Chondrocyte (in vitro differentiated cells): ENCODE data around the gene PAPPA2. TPM values are rescaled to one million over a fixed set of nuclear protein-coding genes. Genes with fewer than 3 reads are reported as not detected.

ENCODE experiments used
- DNase-seq: peaks from one replicate; pipeline ENCODE4 v3.0.0; 2021; ENCODE audit warnings: mixed read lengths, low spot score
- H3K27ac Mint-ChIP-seq: one replicate; pipeline ENCODE4 v1.8.0; 2021; ENCODE audit warnings: mild to moderate bottlenecking, moderate library complexity, mixed read lengths; ENCODE audit not compliant: unreplicated experiment
- H3K27me3 Mint-ChIP-seq: 2 replicates; pipeline ENCODE4 v1.8.0; 2021; ENCODE audit warnings: low read depth, mixed read lengths
- H3K36me3 Mint-ChIP-seq: 2 replicates; pipeline ENCODE4 v1.8.0; 2021; ENCODE audit warnings: low read depth, mixed read lengths
- H3K4me1 Mint-ChIP-seq: 2 replicates; pipeline ENCODE4 v1.8.0; 2021; ENCODE audit warnings: low read depth, mild to moderate bottlenecking, mixed read lengths
- H3K4me3 Mint-ChIP-seq: one replicate; pipeline ENCODE4 v1.8.0; 2021; ENCODE audit warnings: mild to moderate bottlenecking, moderate library complexity, mixed read lengths; ENCODE audit not compliant: unreplicated experiment
- H3K9me3 Mint-ChIP-seq: 2 replicates; pipeline ENCODE4 v1.8.0; 2021; ENCODE audit warnings: low read depth, mixed read lengths
- total RNA-seq: library from RNA; stranded (reverse); gene quantifications from 3 replicates; pipeline ENCODE4 v1.2.1, GENCODE V29; 2021
- TF ChIP-seq, protein P1 (sequence below): fragments of 200-600 bp; sonication (generic); IDR thresholded peaks from 2 replicates; pipeline ENCODE4 v1.5.0; 2021; ENCODE audit warnings: antibody characterized with exemption, mild to moderate bottlenecking, moderate library complexity

PAPPA2 gene
- total RNA-seq, 1 donor from 2014 or later = 0.42 TPM

DNA sequence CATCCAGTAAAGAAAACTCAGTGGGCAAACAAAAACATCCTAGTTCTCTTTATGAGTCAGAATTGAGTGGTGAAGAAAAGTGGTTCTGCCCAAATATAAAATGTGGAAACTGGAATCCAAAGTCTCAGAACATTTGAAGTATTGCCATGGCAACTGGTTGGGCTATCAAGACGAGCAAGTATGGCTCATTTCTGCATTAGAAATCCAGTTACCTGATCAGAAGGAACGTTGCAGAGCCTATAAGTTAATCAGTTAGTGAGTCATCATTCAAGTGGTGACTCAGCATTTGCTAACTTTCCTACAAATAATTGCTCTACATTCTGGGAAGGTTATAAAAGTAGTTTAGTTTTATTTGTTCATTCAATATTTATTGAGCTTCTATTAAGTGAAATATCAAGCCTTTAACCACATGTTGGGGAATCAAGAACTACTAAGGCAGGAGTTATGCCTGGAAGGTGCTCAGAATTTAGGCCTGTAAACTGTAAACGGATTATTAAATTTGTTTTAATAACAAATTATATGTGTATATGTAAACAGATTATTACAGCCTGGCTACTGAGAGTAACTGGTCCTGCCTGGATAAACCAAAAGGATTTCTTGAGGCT, 104.3 kb downstream of the PAPPA2 start:
- Mint-ChIP-seq H3K27me3 (peaks cover 9% of the 10 kb centered on the region), H3K36me3 (no peaks in the 10 kb centered on the region), H3K4me1 (no peaks in the 10 kb centered on the region), H3K4me3 (no peak overlapping the region), H3K27ac (no peak overlapping the region), H3K9me3 (no peaks in the 10 kb centered on the region)
- TF ChIP-seq, protein P1, sequence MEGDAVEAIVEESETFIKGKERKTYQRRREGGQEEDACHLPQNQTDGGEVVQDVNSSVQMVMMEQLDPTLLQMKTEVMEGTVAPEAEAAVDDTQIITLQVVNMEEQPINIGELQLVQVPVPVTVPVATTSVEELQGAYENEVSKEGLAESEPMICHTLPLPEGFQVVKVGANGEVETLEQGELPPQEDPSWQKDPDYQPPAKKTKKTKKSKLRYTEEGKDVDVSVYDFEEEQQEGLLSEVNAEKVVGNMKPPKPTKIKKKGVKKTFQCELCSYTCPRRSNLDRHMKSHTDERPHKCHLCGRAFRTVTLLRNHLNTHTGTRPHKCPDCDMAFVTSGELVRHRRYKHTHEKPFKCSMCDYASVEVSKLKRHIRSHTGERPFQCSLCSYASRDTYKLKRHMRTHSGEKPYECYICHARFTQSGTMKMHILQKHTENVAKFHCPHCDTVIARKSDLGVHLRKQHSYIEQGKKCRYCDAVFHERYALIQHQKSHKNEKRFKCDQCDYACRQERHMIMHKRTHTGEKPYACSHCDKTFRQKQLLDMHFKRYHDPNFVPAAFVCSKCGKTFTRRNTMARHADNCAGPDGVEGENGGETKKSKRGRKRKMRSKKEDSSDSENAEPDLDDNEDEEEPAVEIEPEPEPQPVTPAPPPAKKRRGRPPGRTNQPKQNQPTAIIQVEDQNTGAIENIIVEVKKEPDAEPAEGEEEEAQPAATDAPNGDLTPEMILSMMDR = no peak
- DNase-seq = no peak

- TF ChIP-seq, protein P1 = no peak
- peaks cover 9% of the 10 kb centered on the region for H3K27me3 Mint-ChIP-seq
Observed at GRCh38 chr1:176568185-176568584, 105.2 kb downstream of the PAPPA2 start.

DNA sequence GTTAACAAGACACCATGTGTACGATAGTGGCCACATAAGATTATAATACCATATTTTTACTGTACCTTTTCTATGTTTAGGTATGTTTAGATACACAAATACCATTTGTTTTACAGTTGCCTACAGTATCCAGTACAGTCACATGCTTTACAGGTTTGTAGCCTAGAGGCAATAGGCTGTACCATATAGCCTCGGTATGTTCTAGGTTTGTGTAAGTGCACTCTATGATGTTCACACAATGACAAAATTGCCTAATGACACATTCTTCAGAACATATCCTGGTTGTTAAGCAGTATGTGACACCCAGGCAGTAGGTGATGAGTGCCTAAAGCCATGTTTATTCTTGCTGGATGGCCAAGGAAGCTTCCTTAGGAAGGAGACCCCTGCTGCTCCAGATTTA, 111.8 kb downstream of the PAPPA2 start:
- DNase-seq = no peak
- Mint-ChIP-seq H3K4me1 (no peaks in the 10 kb centered on the region), H3K9me3 (no peaks in the 10 kb centered on the region), H3K36me3 (no peaks in the 10 kb centered on the region), H3K27me3 (peaks cover 8% of the 10 kb centered on the region), H3K4me3 (no peak overlapping the region), H3K27ac (no peak overlapping the region)
- TF ChIP-seq, protein P1 = no peak

More at GRCh38 chr1:176568185-176568584, 105.2 kb downstream of the PAPPA2 start:
- H3K36me3 Mint-ChIP-seq = no peaks in the 10 kb centered on the region
- H3K4me3 Mint-ChIP-seq = no peak overlapping the region
- no peaks in the 10 kb centered on the region for H3K4me1 Mint-ChIP-seq
- no peak for DNase-seq
- no peaks in the 10 kb centered on the region for H3K9me3 Mint-ChIP-seq
- no peak overlapping the region for H3K27ac Mint-ChIP-seq

DNA sequence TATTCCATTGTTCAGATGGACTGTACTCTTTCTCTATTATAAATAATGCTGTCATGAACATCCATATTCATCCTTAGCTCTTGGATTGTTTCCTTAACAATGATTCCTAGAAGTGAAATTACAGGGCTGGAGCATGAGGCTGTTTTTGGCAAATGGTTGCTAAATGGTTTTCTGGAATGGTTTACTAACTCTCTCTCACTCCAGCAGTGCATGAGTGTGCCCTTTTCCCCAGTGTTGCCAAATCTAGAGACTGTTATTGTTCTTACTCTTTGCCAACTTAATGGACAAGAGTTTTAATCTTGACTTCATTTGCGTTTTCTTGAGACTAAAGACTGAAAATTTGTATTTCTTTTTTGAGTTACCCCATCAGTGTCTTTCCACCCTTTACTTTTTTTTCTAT, 113.0 kb downstream of the PAPPA2 start:
- no peak for DNase-seq
- TF ChIP-seq, protein P1 = no peak
- no peak overlapping the region for H3K4me3 Mint-ChIP-seq
- H3K9me3 Mint-ChIP-seq = no peaks in the 10 kb centered on the region
- no peaks in the 10 kb centered on the region for H3K36me3 Mint-ChIP-seq
- H3K27me3 Mint-ChIP-seq = peaks cover 5% of the 10 kb centered on the region
- H3K27ac Mint-ChIP-seq = no peak overlapping the region
- no peaks in the 10 kb centered on the region for H3K4me1 Mint-ChIP-seq

- Mint-ChIP-seq H3K36me3 (no peaks in the 10 kb centered on the region), H3K27ac (no peak overlapping the region), H3K27me3 (peaks cover 4% of the 10 kb centered on the region), H3K9me3 (no peaks in the 10 kb centered on the region), H3K4me1 (no peaks in the 10 kb centered on the region), H3K4me3 (no peak overlapping the region)
- DNase-seq = no peak
- TF ChIP-seq, protein P1 = no peak
Observed at GRCh38 chr1:176576670-176577069, 113.7 kb downstream of the PAPPA2 start.
